ENCODE data around the gene GRK3. TPM values are rescaled to one million over a fixed set of nuclear protein-coding genes. Genes with fewer than 3 reads are reported as not detected.

Gene GRK3
- total RNA-seq, 1 donor from 2014 or later, result 26.0 TPM

DNA sequence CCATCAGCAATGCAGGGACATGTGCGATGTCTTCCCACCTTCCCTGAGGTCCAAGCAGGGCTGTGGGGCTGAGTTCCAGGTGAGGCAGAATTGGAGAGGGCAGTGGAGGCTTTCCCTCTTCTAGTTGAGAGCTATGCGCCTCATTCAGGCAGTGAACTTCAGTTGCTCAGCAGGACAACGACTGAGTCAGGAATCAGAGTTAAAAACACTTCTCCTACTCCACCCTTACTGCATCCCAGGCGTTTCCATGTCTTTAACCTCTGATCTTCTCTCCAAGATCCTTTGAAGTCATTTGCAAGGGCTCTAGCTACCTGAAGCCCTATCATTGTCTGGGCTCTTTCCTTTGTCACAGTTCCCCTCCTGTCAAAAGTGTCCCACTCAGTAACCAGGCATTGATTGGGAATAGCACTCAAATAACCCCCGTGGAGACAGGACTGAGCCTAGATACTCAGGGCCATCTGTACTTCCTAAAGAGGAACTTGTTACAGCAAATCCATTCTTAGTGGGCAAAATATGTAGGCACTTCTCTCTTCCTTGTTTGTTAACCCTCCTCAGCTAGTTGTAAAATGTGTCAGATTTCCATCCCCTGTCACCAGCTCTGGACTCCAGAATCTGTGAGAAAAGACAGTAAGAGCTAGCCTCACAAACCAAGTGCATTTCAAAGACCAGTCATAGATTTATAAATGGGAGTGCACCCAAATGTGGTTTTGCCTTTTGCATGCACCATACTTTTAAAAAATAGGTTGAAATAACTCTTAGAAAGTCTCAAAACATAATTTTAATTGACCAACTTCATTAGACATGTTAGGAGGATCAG, 105.0 kb downstream of the GRK3 start:
- no peak for TF ChIP-seq CTCF (IDR thresholded peaks at IDR 0.05; ENCODE audit: unreplicated experiment)
- Mint-ChIP-seq H3K27me3 (no peaks in the 10 kb centered on the region), H3K27ac (no peak overlapping the region), H3K4me3 (ENCODE audit: low read depth) (no peak overlapping the region), H3K36me3 (ENCODE audit: insufficient read depth) (peaks cover 9% of the 10 kb centered on the region), H3K9me3 (ENCODE audit: low read depth) (no peaks in the 10 kb centered on the region), H3K4me1 (ENCODE audit: low read depth) (peaks cover 2% of the 10 kb centered on the region)
- no peak for DNase-seq (ENCODE audit: low spot score, unreplicated experiment)

DNA sequence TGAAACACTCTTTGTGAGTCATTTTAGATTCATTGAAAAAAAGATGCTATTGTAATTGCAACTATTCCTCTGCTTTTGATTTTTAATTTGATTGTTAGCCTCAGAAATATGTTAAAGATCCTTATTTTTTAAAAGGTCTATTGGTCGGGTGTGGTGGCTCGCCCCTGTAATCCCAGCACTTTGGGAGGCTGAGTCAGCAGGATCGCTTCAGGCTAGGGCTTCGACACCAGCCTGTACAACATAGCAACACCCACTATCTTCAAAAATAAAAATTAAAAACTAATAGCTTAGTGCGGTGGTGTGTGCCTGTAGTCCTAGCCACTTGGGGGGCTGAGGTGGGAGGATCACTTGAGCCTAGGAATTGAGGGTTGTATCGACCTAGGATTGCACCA, 105.6 kb downstream of the GRK3 start:
- Mint-ChIP-seq H3K27ac (no peak overlapping the region), H3K4me3 (ENCODE audit: low read depth) (no peak overlapping the region), H3K9me3 (ENCODE audit: low read depth) (no peaks in the 10 kb centered on the region), H3K27me3 (no peaks in the 10 kb centered on the region), H3K4me1 (ENCODE audit: low read depth) (peaks cover 2% of the 10 kb centered on the region), H3K36me3 (ENCODE audit: insufficient read depth) (peaks cover 9% of the 10 kb centered on the region)
- no peak for DNase-seq (ENCODE audit: low spot score, unreplicated experiment)
- TF ChIP-seq CTCF (IDR thresholded peaks at IDR 0.05; ENCODE audit: unreplicated experiment), result no peak

DNA sequence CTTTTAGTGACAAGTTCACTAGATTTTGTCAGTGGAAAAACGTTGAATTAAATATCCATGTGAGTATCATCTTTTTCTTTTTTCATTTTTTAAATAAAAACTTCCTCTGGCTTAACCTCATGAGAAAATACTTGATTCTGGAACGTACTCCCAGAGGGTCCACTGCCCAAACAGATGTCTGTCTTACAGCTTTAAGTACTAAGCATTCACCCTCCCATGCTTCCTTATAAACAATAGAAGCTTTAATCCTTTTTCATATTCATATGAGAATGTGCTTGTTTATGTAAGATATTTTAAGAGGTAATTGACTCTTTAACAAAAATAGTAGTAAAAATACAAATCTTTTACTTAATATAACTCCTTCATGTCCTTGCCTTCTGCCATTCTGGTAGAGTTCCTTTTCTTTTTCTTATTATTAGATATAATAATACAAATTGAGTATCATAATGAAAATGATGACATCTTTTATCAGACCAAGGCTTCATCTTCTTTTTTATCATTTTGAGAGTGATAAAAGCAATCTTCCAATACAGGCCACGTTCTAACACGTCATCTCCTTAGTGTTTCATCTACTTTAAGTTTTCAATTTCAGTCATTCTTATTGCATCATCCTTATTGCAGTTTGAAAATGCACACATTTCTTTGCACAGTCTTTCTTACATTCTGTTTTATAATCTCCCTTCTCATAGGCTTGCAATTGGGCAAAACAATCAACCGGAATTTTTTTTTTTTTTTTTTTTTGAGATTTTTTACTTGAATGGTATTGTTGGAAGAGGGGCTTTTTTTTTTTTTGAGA, 108.0 kb downstream of the GRK3 start:
- no peak overlapping the region for H3K27ac Mint-ChIP-seq
- no peak for TF ChIP-seq CTCF (IDR thresholded peaks at IDR 0.05; ENCODE audit: unreplicated experiment)
- DNase-seq (ENCODE audit: low spot score, unreplicated experiment), result no peak

GRCh38 chr22:25673713-25674112, 109.2 kb downstream of the GRK3 start:
- Mint-ChIP-seq H3K4me1 (ENCODE audit: low read depth) (no peaks in the 10 kb centered on the region), H3K36me3 (ENCODE audit: insufficient read depth) (peaks cover 4% of the 10 kb centered on the region), H3K4me3 (ENCODE audit: low read depth) (no peak overlapping the region), H3K27ac (no peak overlapping the region), H3K9me3 (ENCODE audit: low read depth) (no peaks in the 10 kb centered on the region), H3K27me3 (no peaks in the 10 kb centered on the region)
- TF ChIP-seq CTCF (IDR thresholded peaks at IDR 0.05; ENCODE audit: unreplicated experiment), result no peak
- no peak for DNase-seq (ENCODE audit: low spot score, unreplicated experiment)

More for the DNA sequence above, 108.0 kb downstream of the GRK3 start:
- H3K4me1 Mint-ChIP-seq (ENCODE audit: low read depth), result no peaks in the 10 kb centered on the region
- no peaks in the 10 kb centered on the region for H3K27me3 Mint-ChIP-seq
- peaks cover 7% of the 10 kb centered on the region for H3K36me3 Mint-ChIP-seq (ENCODE audit: insufficient read depth)
- no peaks in the 10 kb centered on the region for H3K9me3 Mint-ChIP-seq (ENCODE audit: low read depth)
- H3K4me3 Mint-ChIP-seq (ENCODE audit: low read depth), result no peak overlapping the region

GRCh38 chr22:25677631-25678030, 113.2 kb downstream of the GRK3 start:
- no peak overlapping the region for H3K4me3 Mint-ChIP-seq (ENCODE audit: low read depth)
- no peaks in the 10 kb centered on the region for H3K27me3 Mint-ChIP-seq
- no peak for TF ChIP-seq CTCF (IDR thresholded peaks at IDR 0.05; ENCODE audit: unreplicated experiment)
- no peaks in the 10 kb centered on the region for H3K9me3 Mint-ChIP-seq (ENCODE audit: low read depth)
- no peak for DNase-seq (ENCODE audit: low spot score, unreplicated experiment)
- no peaks in the 10 kb centered on the region for H3K4me1 Mint-ChIP-seq (ENCODE audit: low read depth)
- H3K36me3 Mint-ChIP-seq (ENCODE audit: insufficient read depth), result peaks cover 5% of the 10 kb centered on the region
- H3K27ac Mint-ChIP-seq, result no peak overlapping the region

All from progenitor cell of endocrine pancreas (in vitro differentiated cells).